Dedifferentiated amniotic fluid mesenchymal stem cell (primary cell): ENCODE measurements around the gene NF2.

Experiments used
- DNase-seq: peaks from one replicate; pipeline ENCODE4 v3.0.0-alpha.2; 2016; ENCODE audit errors: extremely low spot score

NF2 gene

DNA sequence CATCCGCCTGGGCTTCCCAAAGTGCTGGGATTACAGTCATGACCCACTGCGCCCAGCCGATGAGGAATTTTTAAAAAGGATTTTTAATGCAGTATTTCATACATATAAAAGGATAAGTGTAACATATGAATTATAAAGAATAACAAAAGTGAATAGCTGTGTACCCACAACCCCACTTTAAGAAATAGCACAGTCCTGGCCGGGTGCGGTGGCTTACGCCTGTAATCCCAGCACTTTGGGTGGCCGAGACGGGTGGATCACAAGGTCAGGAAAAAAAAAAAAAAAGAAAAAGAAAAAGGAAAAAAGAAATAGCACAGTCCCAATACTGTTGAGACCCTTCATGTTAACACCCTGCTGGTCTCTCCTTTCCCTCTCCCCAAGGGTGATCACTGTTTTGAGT lies 62.1 kb downstream of the NF2 start:
- DNase-seq = no peak

DNA sequence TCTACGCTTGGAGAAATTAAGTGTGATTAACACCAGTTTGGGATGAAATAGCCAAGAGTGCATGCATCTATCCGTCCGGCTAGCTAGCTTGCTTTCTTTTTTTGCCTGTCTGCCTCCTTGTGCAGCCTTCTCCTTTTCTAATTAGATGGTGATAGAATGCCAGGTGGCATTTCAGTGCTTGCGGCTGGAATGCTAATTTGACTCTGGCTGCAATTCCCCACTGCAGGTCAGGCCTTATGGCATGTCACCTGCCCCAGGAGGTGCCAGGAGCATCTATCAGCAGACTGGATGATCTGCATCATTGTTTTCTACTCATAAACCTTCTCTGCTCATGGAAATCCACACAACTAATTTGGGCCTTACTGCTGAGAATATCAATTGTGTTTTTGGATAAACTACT lies 65.2 kb downstream of the NF2 start:
- DNase-seq = no peak

DNA sequence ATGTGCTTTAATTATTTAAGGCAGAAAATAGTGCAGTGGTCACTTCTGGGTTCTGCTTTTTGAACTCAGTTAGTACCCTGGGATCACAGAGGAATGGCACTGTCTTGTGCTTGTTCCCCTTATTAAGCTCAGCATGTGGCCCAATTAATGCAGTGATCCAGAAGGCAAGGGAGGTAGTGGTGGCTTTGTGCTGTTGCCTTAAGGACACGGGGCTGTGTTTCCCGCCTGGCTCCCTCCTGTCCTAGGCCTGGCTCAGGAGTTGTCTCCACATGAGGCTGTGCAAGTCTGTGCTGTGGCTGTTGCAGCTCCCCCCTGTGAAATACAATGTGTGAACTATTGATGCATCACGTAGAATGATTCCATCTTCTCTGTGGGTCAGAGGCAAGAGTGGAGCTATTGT lies 67.2 kb downstream of the NF2 start:
- DNase-seq = no peak

DNA sequence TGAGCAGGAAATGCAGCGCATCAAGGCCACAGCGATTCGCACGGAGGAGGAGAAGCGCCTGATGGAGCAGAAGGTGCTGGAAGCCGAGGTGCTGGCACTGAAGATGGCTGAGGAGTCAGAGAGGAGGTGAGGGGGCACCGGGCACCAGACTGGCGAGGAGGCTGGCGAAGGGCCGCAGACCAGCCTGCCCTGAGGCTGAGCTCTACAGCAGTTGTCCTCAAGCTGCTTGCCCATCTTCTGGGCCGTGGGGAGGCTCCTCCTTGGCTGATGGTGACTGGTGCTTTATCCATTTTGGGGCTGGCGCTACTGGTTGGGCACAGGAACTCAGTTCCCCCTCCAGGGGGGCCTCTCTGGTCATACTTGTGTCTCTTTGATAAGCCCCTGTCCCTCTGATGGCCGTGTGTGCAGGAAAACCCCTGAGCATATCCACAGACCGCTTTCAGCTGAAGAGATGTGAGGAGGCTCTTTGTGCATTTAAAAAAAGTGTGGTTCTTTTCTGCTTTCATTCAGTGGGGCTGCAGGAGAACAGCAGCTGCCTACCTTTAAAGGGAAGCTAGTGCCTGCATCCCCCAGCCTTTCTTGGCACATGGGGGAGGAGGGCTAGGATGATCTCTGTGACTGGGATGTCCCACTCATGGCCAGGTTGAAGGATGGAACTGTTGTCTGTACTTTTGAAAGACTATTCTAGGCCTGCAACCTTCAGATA lies 70.1 kb downstream of the NF2 start:
- no peak for DNase-seq

DNA sequence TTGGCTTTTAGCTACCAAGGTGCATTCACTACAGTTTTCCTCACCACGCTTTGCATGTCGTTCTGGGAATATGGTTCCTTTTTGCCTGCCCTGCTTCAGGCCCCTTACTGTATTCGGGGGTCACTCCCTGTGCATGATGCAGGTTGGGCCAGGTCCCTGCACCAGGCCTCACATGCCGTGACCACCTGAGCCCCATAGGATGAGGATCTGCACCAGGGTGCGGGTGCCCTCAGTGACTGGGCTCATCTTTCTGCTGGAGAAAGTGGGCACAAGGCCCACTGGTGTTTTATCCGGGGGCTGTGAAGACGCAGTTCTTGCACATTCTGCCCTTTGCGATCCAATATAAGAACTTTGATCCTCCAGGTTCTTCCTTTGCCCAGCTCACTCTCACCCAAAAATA lies 70.7 kb downstream of the NF2 start:
- no peak for DNase-seq

DNA sequence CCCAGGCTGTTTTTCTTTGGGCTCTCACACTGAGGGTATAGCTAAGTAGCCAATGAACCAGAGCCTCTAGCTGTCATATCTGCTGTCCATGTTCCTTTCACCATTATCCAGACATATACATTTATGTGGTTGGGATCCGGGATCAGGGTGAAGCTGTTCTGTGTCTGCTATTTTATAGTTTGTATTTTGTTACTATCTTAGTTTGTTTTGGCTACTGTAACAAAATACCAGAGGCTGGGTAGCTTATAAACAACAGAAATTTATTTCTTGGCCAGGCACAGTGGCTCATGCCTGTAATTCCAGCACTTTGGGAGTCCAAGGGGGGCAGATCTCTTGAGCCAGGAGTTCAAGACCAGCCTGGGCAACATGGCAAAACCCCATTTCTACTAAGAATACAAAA lies 75.9 kb downstream of the NF2 start:
- DNase-seq = no peak

DNA sequence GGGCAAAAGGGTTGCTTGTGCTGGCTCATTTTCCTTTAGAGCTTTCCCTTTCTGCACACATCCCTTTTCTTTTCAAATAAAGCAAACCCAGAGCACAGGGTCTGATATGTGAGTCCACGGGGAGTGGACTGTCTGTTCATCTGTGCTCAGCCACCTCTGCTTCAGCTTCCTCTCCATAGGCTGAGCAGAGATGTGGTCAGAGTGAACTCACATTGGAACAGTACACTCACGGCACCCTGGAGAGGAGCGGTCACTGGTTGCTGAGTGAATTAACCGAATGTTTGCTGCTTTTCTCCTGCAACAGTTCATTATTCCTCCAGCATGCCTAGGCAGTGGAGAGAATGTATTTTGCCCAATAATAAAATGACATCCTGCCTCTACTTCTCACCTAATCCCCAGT lies 80.1 kb downstream of the NF2 start:
- DNase-seq = no peak

DNA sequence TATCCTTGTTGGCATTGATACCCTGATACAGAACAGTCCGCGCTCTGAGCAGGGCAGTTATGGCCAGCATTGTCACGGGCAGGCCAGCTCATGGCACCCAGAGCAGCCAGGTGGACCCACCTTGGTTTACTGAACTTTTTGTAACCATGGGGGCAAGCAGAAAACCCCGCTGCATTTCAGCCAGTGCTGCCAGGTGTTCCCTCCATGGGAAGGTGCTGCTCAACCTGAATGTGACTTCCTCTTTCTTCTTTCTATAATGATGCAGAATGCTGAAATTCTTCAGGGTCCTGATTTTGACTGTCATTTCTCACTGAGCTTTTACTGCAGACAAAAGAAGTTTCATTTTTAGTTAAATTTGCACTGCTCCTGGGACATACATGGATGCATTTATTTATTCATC lies 80.8 kb downstream of the NF2 start:
- DNase-seq = no peak

DNA sequence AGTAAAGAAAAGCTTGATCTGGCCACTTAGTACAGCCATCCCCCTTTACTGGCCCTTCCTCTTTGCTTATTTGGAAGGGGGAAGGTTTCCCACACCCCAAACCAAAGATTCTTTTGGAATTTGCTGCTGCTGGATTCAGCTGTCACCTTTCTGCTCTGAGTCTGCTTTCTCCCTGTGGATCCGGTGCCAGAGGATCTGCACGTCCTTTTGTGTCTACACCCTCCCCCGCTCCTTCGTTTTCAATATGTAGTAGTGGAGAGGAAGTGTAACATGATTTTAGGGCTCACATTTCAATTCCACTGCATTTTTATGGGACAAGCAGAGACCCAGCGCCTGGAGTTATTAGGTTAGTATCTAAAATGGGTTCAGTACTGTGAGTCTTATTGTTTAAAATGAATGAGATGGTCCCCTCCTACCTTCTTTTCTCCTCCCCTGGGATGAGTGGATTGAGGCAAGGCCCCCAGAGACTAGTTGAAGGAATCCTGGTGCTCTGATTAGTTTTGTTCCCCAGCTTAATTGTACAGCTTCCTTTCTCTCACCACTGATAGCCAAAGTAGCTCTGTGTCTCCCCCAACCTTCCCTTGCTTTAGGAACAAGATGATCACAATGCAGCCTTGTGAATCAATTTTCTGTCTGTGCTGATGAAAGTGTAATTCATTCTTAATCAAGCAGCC lies 85.9 kb downstream of the NF2 start:
- DNase-seq = no peak

DNA sequence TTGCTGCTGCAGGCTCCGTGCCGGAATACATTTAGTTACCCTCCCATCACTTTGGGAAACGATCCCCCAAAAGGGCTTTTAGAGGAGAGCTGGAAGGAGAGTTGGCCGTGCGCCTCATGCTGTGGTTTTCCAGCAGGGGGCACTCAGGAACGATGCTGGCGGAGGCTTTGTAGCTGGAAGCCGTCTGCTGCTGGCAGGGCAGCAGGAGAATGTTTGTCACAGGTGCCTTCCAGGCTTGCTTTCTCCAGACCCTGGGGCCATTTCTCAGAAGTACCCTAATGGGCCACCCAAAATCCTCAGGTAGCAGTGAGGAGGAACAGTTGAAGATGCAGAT lies 86.4 kb downstream of the NF2 start:
- no peak for DNase-seq

DNA sequence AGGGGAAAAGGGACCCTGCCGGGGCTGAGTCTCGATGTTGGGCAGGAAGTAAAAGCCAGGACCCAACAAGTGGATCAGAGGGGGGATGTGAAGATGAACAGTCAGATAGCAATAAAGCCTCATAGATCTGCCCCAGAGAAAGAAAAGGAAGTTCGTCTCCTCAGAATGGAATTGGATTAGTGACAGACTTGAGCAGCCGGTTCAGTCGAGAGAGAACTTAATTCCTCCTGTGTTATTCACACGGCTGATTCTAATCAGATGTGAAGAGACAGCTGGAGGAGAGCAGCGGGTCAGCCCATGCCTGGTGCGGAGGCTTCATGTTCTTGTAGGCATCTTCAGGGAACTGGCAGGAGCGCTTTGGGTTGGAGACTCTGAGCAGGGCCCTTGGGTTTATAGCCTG lies 87.0 kb downstream of the NF2 start:
- no peak for DNase-seq

DNA sequence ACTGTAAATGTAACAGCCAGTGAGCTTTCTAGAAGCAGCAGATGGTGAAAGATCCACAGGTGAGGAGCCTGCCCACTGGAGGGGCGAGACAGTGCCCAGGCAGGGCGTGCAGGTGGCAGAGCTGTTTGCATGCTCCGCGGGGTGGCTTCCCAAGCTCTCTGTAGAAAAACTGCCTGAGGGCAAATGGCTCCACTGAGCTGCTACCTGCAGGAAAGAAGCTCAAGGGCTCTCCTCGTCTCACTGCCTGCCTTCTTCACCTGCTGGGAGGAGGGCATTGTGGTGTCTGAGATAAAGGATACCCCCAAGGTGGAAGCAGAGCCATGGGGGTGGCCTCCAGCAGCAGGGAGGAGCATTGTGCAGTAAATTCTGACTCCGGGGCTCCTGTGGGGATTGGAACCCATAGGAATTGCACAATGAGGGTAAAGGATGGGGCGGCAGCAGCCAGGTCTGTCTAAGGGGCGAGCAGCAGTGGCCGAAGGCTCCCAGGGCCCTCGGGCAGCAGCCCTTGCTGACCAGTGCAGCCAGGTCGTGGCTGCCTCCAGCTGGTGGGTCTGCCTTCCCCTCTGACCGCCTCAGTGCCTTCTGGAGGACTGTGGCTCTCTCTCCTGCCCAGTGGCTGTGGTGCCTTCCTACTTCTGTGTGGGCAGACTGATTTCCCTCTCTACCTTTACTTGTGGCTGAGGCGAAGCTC lies 88.3 kb downstream of the NF2 start:
- no peak for DNase-seq

DNA sequence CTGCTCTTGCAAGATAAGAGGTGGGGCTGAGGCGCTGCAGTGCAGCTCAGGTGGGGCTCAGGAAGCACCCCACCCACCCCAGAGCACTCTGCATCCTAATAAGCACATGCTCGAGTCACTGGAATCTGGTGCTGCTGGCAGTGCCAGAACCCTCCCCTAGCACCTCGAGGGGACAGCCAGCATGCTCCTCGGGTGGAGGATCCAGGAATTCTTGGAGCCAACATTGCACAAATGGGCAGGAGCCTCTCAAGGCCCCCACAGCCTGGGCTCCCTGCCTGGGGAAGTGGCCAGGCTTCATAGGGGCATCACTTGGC lies 88.9 kb downstream of the NF2 start:
- DNase-seq = no peak

DNA sequence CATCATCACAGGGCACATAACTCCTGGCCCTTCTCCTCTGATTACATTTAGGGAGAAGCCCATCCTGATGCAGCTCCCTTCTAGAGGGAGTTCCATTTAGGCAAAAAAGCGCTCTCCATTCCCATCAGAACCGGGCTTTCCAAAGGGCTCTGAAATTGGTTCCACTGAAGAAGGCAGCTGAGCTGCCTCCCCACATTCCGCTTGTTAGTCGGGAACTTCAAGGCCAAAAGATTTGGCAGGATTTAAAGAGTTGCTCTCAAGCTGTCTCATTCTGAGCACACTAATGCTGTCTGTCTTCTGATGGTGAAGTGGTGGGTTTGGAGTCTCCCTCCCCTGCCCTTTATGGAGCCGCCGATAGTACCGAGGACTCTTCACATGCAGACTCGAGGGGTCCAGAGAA lies 89.7 kb downstream of the NF2 start:
- no peak for DNase-seq

DNA sequence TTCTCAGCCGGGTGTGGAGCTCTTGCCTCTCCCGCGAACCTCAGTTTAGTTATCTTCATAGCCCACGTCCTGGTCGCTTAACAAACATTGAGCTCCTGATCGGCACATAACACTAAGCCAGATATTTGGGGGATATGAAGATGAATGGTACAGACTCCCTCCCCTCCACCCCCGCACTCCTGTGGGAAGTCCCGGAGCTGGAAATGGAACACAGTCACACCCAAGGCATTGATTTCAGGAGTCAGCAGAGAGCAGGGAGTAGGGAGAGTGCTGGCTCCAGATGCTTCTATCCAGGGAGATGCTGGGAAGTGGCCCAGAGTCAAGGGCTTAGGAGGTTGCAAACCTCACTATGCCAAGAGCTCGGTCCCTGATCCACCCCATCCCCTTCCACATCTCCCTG lies 90.2 kb downstream of the NF2 start:
- DNase-seq = no peak

DNA sequence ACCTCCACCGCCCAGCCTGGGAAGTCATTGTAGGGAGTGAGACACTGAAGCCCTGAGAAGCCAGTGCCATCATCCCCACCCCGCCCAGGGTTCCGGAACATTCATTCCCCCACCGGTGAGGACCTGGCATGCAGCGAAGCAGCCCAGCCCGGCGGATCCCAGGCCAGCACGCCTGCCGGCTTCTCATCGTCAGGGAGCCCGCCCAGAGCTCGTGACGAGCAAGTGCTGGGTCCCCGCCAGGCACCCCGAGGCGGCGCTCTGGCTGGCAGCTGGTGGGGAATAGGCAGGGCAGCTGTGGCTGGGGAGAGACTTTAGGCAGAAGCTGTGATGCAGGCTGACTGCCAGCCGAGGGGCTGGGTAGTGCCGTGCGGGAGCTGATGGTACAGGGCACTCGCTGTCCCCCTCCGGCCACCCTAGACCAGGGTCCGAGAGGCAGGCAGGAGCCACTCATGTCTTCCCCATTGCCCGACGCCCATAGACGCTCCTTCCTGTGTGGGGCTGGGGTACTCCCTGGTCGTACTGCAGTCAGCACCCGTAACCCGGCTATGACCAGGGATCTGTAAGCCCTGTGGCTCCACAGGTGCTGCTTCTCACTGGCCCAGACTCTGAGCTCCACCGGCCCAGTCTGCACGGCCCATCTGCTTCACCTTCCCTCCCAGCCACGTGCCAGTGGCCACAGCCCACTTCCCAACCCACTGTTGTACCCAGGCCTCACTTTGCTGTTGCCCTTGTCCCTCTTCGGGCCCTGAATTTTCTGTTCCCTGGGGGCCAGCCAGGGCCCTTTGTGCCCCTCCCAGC lies 91.9 kb downstream of the NF2 start:
- DNase-seq = no peak

DNA sequence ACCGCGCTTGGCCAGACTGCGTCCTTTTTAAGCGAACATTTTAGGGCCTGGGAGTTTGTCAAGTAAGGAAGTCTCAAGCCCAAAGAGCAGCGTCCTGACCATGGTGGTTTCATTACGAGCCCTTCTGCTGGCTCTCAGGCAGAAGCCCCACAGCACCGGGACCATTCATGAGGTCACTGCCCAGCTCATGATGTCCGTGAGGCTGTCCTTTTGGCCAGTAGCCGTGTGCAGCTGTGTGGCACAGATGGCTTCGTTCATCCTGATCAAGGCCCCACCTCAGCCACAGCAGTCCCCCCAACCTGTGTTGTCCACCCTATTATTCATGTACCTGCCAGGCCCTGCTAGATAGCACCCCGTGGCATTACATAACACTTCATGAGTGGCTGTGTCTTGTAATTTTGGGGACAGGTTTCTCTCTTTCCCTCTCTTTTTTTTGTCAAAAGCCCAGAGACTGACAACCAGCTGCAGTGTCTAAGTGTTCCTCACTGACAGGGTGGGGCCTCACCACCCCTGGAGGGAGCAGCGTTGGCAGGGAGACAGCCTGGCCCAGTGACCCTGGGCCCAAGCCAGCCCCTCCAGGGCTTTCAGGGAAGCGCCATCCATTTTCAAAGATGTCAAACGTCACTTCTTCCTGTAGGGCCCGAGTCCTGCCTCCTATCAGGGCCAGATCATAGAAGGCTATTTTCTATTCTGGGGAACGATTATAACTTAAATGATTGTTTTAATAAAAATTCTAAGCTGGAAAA lies 94.6 kb downstream of the NF2 start:
- no peak for DNase-seq

DNA sequence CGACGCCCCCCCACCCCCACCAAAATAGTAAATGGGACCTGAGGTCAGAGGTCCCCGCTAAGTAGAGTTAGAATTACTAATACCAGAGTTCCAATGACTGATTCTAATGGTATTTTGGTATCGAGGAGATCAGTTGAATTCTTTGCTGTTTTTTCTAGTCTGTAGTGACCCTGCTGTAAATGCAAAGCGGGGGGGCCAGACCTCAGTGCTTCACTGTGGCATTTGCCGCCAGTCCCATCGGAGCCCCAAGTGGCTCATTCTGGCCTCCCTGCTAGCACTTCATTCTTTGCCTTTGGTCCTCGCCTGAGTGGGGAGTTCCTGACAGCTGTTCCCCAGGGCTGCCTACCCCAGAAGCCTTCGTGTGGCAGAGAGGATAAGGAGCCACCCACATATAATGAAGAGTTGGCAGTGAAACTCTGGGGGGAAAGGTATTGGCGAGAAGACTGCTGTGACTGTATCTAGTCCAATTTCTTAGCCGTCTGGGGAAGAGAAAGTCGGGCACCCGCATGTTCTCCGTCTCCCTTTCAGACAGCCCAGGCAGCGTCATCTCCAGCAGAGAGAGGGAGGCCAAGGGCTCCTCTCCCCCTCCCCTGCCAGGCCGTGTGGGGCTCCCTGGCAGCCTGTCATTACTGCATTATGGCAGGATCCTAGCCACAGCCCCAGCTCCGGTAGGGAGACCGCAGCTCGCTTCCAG lies 96.9 kb downstream of the NF2 start:
- DNase-seq = no peak

DNA sequence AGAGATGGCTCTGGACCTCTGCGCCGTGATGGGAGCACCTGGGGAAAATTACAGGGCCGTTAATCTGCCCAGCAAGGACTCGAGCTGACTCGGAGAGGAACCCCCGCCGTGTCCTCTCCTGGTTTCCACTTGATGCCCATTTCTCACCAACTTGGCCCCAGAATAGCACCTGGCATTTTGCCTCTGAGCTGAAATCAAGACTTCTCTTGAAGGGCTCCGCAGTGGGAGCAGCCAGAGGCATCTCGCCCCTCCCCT lies 97.4 kb downstream of the NF2 start:
- DNase-seq = no peak

DNA sequence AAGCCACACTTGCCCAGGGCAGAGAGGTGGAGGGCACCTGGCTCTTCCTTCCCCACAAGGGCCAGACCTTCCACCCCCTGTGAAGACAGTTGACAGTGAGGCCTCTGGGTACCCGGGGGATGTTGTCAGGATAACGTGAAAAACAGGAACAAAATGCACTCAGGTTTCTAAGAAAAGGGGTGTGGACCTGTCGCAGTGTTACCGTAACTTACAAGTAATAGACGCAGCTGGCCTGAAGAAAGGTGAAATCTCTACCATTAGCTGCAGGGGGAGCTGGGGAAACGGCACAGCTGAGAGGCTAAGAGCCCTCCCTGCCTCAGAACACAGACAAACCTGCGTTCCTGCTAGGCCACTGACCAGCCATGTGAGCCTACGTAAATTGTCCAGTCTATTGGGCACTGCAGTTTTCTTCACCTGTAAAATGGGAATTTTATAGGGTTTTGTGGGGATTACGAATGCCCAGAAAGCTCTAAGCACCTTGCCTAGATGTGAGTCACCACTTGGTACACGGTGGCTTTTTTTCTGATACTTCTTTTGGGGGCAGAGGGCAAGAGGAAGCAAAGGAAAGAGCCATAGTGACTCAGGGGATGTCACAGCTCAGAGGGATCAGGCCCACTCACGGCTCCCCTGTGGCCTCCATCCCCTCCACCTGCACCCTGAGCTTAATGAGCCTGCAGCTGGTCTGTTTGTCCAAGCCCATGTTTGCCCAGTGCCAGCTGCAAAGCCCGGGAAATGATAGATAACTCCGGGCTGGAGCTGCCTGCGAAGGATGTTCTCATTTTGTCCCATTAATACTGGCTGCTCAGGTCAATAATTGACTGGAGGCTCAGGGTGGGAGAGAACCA lies 97.9 kb downstream of the NF2 start:
- DNase-seq = no peak
